OCI-LY3 (cell line): ENCODE results near the gene C21orf58.

Source experiments
- H2AFZ ChIP-seq: fragments of 200-600, 300-600 bp; shearing (Covaris generic); 2 replicates; pipeline ENCODE4 v1.6.0; 2014; ENCODE audit warnings: antibody characterized with exemption, low read depth, low read length
- H3K27ac ChIP-seq: fragments of 200-600, 300-600 bp; sonication (generic); 2 replicates; pipeline ENCODE4 v1.5.1; 2014; ENCODE audit warnings: mild to moderate bottlenecking, low read length, moderate library complexity, mixed read lengths
- H3K27me3 ChIP-seq: fragments of 200-600, 300-600 bp; sonication (generic); 2 replicates; pipeline ENCODE4 v1.6.1; 2014; ENCODE audit warnings: low read depth, low read length, mixed read lengths
- H3K36me3 ChIP-seq: fragments of 200-600, 300-600 bp; sonication (generic); replicated peaks from 2 replicates; pipeline ENCODE3; 2014; ENCODE audit warnings: low read depth, low read length, mixed read lengths
- H3K4me1 ChIP-seq: fragments of 300-600, 200-600 bp; sonication (generic); 2 replicates; pipeline ENCODE4 v1.6.1; 2014; ENCODE audit warnings: low read length, mixed read lengths
- H3K4me2 ChIP-seq: fragments of 200-600, 300-600 bp; sonication (generic); 2 replicates; pipeline ENCODE4 v1.6.1; 2014; ENCODE audit warnings: low read length, mixed read lengths
- H3K4me3 ChIP-seq: fragments of 300-600, 200-600 bp; sonication (generic); 2 replicates; pipeline ENCODE4 v1.5.1; 2014; ENCODE audit warnings: antibody characterized with exemption, mild to moderate bottlenecking, low read length, moderate library complexity
- H3K79me2 ChIP-seq: fragments of 300-600, 200-600 bp; shearing (Covaris generic); 2 replicates; pipeline ENCODE4 v1.6.1; 2014; ENCODE audit warnings: mild to moderate bottlenecking, low read length, mixed read lengths
- H3K9ac ChIP-seq: fragments of 300-600, 200-600 bp; shearing (Covaris generic); 2 replicates; pipeline ENCODE4 v1.6.0; 2014; ENCODE audit warnings: mild to moderate bottlenecking, low read length, moderate library complexity
- H3K9me3 ChIP-seq: fragments of 200-600, 300-600 bp; shearing (Covaris generic); 2 replicates; pipeline ENCODE4 v1.6.1; 2014; ENCODE audit warnings: low read length, mixed read lengths; ENCODE audit not compliant: insufficient read depth
- H4K20me1 ChIP-seq: fragments of 200-600, 300-600 bp; sonication (generic); 2 replicates; pipeline ENCODE4 v1.6.1; 2016; ENCODE audit warnings: low read length, mixed read lengths; ENCODE audit not compliant: insufficient read depth
- CTCF ChIP-seq: fragments of 200-600, 300-600 bp; sonication (generic); IDR thresholded peaks from 2 replicates; pipeline ENCODE4 v1.5.1; 2014; ENCODE audit warnings: antibody characterized with exemption, low read length, low read depth
- EZH2phosphoT487 ChIP-seq: fragments of 200-600 bp; shearing (Covaris generic); IDR thresholded peaks from 2 replicates; pipeline ENCODE4 v1.6.1; 2018; ENCODE audit warnings: antibody characterized with exemption, mixed run types, low read depth

Gene C21orf58

GRCh38 chr21:46323227-46323709, 402 bp downstream of the C21orf58 start:
- H2AFZ ChIP-seq = no peak overlapping the region; the same call in 1 of the 2 replicates
- peaks cover 21% of the 10 kb centered on the region for H3K4me1 ChIP-seq
- H3K36me3 ChIP-seq = peaks cover 28% of the 10 kb centered on the region
- H3K4me3 ChIP-seq = peak overlapping the region; percentile 95
- peak overlapping the region; percentile 69 for H3K27ac ChIP-seq
- H3K79me2 ChIP-seq = peaks cover 60% of the 10 kb centered on the region
- peak overlapping the region; percentile 90 for H3K4me2 ChIP-seq
- H4K20me1 ChIP-seq = 0 out of 2 replicates have a peak, but pooled peaks cover 4% of the 10 kb centered on the region
- no peaks in the 10 kb centered on the region for H3K27me3 ChIP-seq
- peak overlapping the region; percentile 81 for H3K9ac ChIP-seq
- TF ChIP-seq CTCF (no peak), EZH2phosphoT487 (no peak)
- no peaks in the 10 kb centered on the region for H3K9me3 ChIP-seq

GRCh38 chr21:46322351-46323226, 1.1 kb downstream of the C21orf58 start:
- Histone ChIP-seq H4K20me1 (0 out of 2 replicates have a peak, but pooled peaks cover 4% of the 10 kb centered on the region), H3K9ac (peak overlapping the region; percentile 81), H3K36me3 (peaks cover 24% of the 10 kb centered on the region), H3K9me3 (no peaks in the 10 kb centered on the region), H2AFZ (no peak overlapping the region), H3K4me1 (peaks cover 21% of the 10 kb centered on the region), H3K27ac (no peak overlapping the region; the same call in 1 of the 2 replicates), H3K4me3 (peak overlapping the region; percentile 95), H3K79me2 (peaks cover 54% of the 10 kb centered on the region), H3K4me2 (peak overlapping the region; percentile 90), H3K27me3 (no peaks in the 10 kb centered on the region)
- TF ChIP-seq EZH2phosphoT487 = no peak

- Histone ChIP-seq H3K27me3 (no peaks in the 10 kb centered on the region), H3K36me3 (peaks cover 23% of the 10 kb centered on the region), H3K4me3 (no peak overlapping the region), H4K20me1 (0 out of 2 replicates have a peak, but pooled peaks cover 4% of the 10 kb centered on the region), H3K79me2 (peaks cover 38% of the 10 kb centered on the region), H3K9me3 (no peaks in the 10 kb centered on the region), H3K9ac (no peak overlapping the region), H3K27ac (no peak overlapping the region), H3K4me1 (peaks cover 13% of the 10 kb centered on the region), H3K4me2 (no peak overlapping the region), H2AFZ (no peak overlapping the region)
- TF ChIP-seq CTCF = no peak
- no peak for TF ChIP-seq EZH2phosphoT487
These were observed 3.3 kb downstream of the C21orf58 start for GRCh38 chr21:46320331-46320801.

- H3K4me3 ChIP-seq = no peak overlapping the region
- no peaks in the 10 kb centered on the region for H3K27me3 ChIP-seq
- no peak overlapping the region for H2AFZ ChIP-seq
- H3K79me2 ChIP-seq = peaks cover 29% of the 10 kb centered on the region
- no peaks in the 10 kb centered on the region for H3K9me3 ChIP-seq
- TF ChIP-seq CTCF = no peak
- no peak for TF ChIP-seq EZH2phosphoT487
- H3K4me2 ChIP-seq = no peak overlapping the region
- no peak overlapping the region for H3K27ac ChIP-seq
- no peak overlapping the region for H3K9ac ChIP-seq
- H4K20me1 ChIP-seq = 0 out of 2 replicates have a peak, but pooled peaks cover 4% of the 10 kb centered on the region
- H3K4me1 ChIP-seq = peaks cover 12% of the 10 kb centered on the region
- H3K36me3 ChIP-seq = peaks cover 23% of the 10 kb centered on the region
These were observed 4.5 kb downstream of the C21orf58 start for GRCh38 chr21:46319186-46319585.
